ENCODE data around the gene FNDC8.

Gene FNDC8

GRCh38 chr17:35121315-35121714 lies at the start of gene FNDC8:
FNDC8 (plus strand) TSS chr17:35121615; CDS start chr17:35121694, 79 bp downstream.
- no peak for DNase-seq (ENCODE audit: low read depth)
- H3K4me3 ChIP-seq (ENCODE audit: control insufficient read depth, low read depth, low read length) = no peak within 1 kb of the TSS
- TF ChIP-seq, protein P1, sequence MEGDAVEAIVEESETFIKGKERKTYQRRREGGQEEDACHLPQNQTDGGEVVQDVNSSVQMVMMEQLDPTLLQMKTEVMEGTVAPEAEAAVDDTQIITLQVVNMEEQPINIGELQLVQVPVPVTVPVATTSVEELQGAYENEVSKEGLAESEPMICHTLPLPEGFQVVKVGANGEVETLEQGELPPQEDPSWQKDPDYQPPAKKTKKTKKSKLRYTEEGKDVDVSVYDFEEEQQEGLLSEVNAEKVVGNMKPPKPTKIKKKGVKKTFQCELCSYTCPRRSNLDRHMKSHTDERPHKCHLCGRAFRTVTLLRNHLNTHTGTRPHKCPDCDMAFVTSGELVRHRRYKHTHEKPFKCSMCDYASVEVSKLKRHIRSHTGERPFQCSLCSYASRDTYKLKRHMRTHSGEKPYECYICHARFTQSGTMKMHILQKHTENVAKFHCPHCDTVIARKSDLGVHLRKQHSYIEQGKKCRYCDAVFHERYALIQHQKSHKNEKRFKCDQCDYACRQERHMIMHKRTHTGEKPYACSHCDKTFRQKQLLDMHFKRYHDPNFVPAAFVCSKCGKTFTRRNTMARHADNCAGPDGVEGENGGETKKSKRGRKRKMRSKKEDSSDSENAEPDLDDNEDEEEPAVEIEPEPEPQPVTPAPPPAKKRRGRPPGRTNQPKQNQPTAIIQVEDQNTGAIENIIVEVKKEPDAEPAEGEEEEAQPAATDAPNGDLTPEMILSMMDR (IDR thresholded peaks at IDR 0.05; ENCODE audit: control insufficient read depth, insufficient read depth, low read depth, low read length, missing control alignments) = no peak

GRCh38 chr17:35073183-35073790 lies 48.1 kb upstream of the FNDC8 start:
- no peak for DNase-seq (ENCODE audit: low read depth)
- H3K4me3 ChIP-seq (ENCODE audit: control insufficient read depth, low read depth, low read length) = no peak overlapping the region
- TF ChIP-seq, protein P1 (IDR thresholded peaks at IDR 0.05; ENCODE audit: control insufficient read depth, insufficient read depth, low read depth, low read length, missing control alignments) = no peak

- no peak for DNase-seq (ENCODE audit: low read depth)
- H3K4me3 ChIP-seq (ENCODE audit: control insufficient read depth, low read depth, low read length) = no peak overlapping the region
- TF ChIP-seq, protein P1 (IDR thresholded peaks at IDR 0.05; ENCODE audit: control insufficient read depth, insufficient read depth, low read depth, low read length, missing control alignments) = no peak
Measured at GRCh38 chr17:35073991-35074627, 47.3 kb upstream of the FNDC8 start.

GRCh38 chr17:35074711-35075707 lies 46.4 kb upstream of the FNDC8 start:
- TF ChIP-seq, protein P1 (IDR thresholded peaks at IDR 0.05; ENCODE audit: control insufficient read depth, insufficient read depth, low read depth, low read length, missing control alignments) = no peak
- H3K4me3 ChIP-seq (ENCODE audit: control insufficient read depth, low read depth, low read length) = no peak overlapping the region
- no peak for DNase-seq (ENCODE audit: low read depth)

- DNase-seq (ENCODE audit: low read depth) = no peak
- TF ChIP-seq, protein P1 (IDR thresholded peaks at IDR 0.05; ENCODE audit: control insufficient read depth, insufficient read depth, low read depth, low read length, missing control alignments) = no peak
- no peak overlapping the region for H3K4me3 ChIP-seq (ENCODE audit: control insufficient read depth, low read depth, low read length)
Measured at GRCh38 chr17:35076874-35077273, 44.5 kb upstream of the FNDC8 start.

Measured in AG09309 (cell line).